ENCODE data around the gene HACD2. TPM values are rescaled to one million over a fixed set of nuclear protein-coding genes. Genes with fewer than 3 reads are reported as not detected.

Gene HACD2
- total RNA-seq, 1 donor from 2014 or later, result 20.3 TPM

DNA sequence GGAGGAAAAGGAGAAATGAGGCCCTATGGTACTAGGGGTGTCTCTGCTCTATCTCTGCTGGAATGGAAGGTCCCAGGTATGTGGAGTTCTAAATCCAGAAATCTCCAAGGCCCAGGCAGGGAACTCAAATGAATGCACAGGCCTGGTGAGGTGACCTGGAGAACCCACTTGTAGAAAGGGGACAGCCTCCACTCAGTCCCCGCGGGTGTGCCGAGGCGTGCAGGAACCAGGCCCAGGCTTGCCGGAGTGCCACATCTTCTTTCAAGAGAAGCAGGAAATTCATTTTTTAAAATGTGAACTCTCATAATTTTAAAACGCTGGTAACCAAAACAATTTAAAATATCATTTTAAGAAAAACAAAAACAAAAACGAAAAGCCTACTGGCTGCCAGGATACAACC is 103.8 kb downstream of the HACD2 start:
- no peak for ATAC-seq

DNA sequence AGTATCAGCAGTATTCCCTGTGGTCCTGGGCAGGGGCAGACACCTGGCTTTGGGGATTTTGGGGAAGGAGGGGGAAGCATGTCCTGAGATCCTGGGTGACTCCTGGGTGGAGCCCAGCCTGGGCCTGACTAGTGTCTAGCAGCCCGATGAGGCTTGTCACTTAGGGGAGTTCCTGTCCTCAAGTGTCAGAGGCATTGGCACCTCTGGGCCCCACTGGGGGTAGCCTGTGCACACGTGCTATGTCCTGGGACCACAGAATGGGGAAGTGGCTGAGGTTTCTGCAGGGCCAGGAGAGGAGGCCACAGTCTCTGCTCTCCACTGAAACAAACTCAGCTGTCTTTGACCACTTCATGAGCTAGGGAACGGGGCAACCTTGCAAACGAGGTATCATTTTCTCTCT is 104.4 kb downstream of the HACD2 start:
- no peak for ATAC-seq

DNA sequence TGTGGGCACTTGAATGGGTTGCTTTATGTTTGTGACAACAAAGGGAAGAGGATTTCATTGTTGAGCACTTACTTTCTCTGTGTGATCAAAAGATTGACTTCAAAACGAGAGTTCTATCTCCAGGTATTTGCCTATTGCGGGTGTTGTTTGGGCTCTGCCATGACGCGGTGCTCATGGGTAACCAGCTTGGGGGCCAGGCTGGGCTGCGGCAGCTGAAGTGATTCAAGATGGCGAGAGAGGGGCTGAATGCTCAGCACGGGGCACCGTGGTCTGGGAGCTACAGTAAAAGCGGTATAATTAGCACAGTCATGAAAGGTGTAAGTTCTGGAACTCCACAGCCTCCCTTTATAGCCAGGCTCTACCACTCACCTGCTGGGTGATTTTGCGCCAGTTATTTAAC is 105.0 kb downstream of the HACD2 start:
- ATAC-seq, result no peak

DNA sequence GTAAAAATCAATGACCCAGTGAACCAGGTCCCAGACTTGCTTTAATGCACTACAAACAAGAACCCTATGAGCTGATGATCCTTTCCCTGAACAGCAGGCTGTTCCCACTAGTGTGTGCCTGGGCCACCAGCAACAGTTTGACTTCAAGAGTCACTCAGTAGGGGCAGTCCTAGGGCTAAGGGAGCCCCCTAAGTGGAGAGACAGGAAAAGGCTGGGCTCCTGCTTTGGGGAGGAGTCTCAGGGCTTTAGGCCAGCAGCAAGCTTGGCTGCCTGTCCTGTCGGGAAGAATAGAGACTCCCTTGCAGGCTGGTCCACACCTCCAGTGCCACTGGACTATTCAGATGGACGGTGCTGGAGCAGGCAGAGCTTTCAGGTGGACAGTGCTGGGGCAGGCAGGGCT is 106.5 kb downstream of the HACD2 start:
- no peak for ATAC-seq

DNA sequence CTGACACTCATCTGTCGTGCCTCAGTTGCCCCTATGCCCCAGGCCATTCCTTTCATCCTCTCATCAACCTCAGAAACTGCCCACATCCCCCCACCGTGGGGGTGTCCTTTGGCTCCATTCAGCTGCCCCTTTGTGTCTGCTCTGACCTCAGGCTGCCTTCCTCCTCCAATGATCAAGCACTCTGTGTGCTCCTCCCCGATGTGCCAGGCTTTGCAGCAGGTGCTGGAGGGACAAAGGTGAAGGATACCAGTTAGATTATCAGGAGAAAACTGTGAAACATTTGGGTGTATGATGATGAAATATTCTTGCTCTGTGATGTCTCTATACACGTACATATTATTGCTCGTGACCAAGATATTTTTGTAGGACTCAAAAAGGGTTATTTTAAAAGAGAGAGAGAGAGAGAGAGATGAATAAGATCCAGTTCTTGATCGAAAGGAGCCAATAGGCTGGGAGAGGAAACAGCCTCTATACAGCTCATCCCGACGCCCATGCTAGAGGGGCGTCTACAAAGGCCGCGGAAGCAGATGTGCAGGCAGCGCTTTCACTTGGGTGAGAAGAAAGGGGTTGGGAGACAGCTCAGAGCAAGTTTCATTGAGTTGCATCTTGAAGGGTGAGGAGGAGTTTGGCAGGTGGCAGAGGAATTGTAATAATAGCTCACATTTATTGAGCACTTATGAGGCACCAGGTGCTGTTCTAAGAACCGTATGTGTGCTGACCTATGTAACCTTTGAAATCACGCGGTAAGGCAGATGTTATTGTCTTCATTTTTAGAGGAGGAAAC is 107.7 kb downstream of the HACD2 start:
- no peak for ATAC-seq

DNA sequence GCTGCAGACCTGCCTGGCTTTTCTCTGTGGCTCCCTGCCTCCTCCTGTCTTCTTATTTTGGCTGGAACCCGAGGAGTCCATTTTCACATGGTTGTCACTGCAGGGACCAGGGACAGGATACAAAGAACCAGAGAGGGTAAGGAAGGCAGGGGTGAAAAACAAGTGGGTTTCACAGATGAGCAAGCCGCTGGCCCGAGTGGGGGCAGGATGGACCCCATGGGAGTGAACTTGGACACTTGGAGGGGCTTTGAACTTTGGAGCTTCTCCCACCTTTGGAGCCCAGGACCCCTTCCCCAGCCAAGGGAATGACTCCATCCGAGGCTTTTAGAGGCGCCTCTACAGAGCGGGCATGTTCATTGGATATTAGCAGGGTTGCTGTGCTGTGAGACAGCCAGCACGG is 109.1 kb downstream of the HACD2 start:
- no peak for ATAC-seq

DNA sequence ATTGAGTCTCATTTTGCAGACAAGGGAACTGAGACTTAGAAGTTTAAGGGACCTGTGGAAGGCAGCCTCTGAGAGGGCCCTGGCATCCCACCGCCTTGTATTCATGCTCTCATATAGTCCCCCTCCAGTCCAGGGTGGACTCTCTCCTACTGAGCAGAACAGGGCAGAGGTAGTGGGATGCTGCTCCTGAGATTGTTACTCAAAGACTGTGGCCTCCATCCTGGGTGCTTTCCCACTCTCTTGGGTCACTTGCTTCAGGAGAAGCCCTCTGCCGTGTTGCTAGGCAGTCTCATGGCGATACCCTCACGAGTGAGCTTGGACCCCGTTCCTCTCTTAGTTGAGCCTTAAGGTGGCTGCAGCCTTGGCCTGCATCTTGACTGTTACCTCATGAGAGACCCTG is 113.7 kb downstream of the HACD2 start:
- no peak for ATAC-seq

DNA sequence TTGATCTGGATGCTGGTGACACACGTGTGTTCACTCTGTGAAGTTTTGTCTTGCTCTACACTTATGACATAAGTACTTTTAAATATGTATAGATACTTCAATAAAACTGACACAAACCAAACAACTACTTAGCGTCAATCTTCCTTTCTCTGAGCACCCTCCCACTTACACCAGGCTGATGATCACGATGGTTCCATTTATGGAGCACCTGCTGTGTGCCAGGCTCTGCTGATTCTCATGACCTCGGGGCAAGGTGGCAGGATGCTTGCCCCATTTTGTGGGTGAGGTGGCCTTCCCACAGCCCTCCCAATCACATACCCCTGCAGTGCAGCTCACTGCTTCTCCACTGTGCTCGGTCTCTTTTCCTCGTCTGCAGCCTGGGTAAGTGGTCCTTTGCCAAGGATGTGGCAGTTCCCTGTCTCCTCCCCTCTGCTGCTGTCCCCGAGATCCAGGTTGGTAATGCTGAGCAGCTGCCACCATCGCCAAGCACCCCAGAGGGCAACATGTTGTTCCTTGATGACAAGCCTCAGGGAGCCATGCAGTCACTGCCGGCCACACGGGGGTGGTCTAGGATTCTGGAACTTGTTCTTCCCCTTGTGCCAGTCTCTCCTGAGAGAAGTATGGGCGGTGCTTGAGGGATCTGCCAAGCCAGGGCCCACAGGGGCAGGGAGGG is 115.4 kb downstream of the HACD2 start:
- ATAC-seq, result no peak

DNA sequence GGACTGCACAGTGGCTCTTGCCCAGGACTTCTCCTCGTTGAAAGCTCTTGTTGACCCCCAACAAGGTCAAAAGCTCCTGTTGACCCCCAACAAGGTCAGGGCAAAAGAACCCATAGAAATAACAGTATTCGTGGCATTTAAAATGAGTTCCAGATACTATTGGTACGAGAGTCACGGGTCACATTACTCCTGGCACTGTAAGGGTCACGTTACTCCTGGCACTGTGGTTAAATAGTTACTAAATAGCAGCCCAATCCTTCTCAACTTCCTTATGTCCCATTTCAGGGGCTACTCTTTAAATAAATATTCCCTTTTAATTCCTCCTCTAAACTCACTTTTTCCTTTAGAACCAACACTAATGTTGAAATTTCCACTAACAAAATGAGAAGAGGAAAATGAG is 117.8 kb downstream of the HACD2 start:
- no peak for ATAC-seq

DNA sequence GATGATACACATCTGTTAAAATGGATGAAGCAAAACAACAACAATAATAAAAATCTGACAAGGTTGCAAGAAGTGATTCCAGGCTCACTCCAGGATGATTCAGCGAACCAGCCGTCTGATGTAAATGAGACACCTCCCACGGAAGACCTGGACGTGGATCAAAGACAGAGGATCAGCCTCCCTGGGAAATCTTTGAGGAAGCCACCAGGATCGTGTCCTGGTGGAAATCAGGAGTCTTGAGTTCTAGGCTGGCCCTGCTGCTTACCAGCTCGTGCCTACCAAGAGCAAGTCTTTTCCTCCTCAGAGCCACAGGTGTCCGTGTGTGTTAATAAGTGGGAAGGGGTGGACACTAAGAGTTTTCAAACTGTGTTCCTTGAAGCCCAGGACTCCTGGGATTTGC is 120.6 kb downstream of the HACD2 start:
- ATAC-seq, result no peak

DNA sequence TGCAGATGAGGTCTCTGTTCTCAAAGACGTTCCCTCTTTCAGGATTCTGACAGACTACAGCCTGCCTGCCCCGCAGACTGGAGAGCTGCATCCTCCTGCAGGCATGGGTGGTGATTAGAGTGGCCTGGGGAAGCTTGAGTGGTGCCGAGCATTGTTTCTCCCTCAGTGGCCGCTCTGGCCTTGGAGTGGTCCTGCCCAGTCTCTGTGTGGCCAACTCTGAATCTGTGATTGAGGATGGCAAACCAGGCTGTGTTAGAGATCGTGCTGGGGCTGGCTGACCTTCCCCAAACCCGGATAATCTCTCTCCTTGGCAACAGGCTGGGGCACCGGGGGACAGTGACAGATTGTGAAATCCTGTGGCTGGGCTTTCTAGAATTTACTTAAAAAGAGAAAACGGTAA is 125.0 kb downstream of the HACD2 start:
- ATAC-seq, result no peak

DNA sequence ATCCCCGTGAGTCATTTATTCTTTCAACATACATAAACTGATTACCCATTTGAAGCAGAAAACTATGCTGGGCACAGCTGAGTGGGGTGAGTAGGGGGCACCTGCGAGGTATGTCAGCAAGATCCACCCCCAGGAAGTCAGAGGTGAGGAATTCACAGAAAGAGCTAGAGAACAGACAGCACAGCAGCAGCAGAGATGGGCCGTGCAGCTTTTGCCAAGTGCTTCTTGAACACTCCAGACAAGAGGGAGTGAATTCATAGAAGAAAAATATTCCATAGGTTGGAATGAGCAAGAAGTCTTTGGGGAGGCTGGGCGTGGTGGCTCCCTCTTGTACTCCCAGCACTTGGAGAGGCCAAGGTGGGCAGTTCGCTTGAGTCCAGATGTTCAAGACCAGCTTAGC is 126.6 kb downstream of the HACD2 start:
- no peak for ATAC-seq

DNA sequence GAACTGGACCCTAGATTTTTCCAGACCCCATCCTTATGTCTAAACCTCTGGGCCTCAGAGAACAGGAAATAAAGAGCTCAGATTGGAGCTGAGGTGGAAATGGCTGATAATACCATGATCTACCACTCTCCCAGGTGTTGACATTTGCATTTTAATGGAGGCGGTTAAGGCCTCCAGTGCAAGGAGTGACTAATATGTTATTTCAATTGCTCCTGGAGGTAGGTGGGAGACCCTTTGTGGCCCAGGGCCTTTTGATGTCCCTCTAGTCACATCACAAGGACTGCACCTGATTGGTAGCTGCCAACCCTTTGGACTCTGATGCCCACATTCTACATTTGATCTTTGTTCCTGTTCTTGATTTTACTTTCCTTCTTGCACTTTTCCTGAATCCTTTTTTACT is 127.0 kb downstream of the HACD2 start:
- ATAC-seq, result no peak

DNA sequence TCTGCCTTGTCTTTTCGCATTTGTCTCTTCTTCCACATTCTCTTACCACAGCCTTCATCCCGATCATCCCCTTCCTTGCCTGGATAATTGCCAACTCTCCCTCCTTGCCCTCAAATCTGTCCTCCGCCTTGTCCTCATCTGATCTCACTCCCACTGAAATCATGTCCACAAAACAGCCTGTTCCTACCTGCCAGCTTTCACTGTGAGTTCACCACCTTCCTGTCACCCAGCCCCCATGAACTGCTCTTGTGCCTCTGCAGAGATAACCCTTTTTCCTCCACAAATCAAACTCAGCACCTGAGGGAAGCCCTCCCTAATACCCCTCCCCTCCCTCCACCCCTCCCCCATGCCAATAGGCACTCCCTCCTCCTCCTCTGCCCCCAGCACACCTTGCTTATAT is 131.2 kb downstream of the HACD2 start:
- ATAC-seq, result no peak

DNA sequence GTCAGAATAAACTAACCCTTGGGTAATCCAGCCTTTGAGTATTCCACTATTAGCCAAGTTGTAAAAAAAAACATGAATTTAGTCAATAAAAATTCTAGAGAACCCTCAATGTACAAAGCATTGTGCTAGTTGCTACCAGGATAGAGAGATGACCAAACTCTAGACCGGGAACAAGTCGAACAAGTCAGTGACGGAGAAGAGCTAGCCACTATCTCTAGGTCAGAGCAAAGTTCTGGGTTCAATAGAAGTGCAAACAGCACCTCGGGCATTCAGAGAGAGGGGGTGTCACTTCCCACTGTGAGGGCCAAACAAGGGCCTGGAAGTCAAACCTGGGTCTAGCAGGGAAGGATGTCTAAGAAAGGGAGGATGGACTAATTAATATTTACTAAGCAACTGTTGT is 133.7 kb downstream of the HACD2 start:
- ATAC-seq, result no peak

DNA sequence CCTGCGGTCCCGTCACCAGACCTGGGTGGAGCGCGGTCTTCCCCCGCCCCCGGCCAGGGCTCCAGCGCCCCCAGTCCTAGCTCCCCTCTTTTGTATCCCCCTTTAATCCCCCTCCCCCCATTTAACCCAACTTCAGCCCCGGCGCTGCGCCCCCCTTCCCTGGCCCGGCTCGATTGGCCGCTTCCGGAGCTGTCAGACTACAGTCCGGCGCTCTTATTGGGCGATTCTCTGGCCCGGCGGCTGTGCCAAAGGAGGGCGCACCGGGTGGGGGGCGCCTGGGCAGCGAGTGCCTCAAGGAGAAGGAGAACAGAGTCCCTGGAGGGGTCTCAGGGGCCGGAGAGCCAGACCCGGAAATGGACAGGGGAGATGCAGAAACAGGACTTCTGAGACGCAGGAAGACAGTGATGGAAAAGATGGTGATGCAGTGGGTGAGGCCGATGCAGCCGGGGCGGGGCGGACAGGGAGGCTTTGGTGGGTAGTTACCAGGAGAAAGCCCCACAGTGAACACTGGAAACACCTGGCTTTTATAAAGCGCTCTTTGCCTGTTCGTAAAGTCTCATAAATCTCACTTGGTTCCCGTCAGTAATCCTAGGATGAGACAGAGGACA is 134.8 kb downstream of the HACD2 start:
- no peak for ATAC-seq

DNA sequence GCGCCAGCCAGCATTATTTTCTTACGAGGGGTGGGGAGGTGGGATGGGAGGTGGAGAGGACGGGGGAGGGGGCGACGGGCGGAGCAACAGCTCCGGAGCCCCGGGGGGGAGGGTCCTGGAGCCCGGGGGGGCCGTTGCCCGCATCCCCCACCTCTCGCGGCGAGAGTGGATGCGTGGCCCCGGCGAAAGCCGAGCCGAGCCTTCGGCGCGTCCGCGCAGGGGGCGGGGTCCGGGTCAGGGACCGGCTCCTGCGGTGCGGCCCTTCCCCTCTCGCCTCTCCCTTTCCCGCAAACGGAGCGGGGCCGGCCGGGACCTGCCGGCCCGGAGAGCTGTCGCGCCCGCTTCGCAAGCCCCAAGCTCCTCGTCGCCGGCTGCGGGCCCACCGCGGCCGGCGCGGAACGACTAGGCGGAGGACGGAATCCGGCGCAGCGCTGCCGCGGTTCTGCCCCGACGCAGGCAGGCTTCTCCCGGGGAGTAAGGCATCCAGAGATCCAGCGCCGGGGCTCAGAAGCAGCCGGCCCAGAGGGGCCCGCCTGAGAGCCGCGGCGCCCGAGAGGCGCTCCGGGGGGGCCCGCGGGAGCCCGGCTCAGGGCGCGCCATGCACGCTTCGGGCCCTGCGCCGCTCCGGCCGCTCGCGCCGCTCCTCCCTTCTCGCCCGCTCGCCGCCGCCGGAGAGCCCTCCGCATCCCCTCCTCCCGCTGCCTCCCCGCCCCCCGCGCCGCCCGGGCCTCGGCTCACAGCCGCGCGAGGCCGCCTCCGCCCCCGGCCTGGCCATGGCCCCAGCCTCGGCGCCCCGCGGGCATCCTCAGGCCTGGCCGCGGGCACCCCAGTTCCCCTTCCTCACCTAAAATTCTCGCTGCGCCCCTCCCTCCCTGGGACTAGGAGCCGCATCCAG is 135.5 kb downstream of the HACD2 start:
- ATAC-seq, result peak; percentile 25

DNA sequence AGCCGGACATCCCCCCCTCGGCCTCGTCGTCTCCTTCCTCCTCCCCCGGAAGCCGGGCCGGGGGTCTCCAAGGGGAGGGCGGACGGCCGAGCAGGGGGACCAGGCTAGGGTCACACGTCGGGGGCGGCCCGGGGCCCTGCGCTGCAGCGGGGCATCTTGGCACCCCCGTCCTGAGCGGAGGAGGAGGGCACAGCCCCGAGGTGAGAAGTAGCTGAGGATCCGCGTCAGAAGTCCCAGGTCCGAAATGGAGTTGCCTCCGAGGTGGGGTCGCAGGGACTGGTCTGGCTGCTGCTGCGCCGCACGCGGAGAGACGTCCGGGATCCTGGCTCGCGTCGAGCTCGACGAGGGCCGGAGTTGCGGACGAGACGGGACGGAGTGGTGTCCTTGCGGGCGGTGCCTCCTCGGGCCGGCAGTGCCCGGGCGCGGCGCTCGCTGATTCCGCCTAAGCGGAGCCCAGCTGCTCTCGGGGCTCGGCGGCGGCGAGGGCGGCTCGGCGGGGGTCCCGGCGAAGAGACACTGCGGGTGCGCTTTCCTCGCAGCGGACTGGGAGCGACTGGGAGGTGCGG is 136.2 kb downstream of the HACD2 start, which contains the start of gene ADCY5:
Gene ADCY5 (minus strand): TSS at position 555 of the 566 bp plus-strand sequence. CDS start 545 bp downstream, at position 10.
- peak; percentile 41 for ATAC-seq

DNA sequence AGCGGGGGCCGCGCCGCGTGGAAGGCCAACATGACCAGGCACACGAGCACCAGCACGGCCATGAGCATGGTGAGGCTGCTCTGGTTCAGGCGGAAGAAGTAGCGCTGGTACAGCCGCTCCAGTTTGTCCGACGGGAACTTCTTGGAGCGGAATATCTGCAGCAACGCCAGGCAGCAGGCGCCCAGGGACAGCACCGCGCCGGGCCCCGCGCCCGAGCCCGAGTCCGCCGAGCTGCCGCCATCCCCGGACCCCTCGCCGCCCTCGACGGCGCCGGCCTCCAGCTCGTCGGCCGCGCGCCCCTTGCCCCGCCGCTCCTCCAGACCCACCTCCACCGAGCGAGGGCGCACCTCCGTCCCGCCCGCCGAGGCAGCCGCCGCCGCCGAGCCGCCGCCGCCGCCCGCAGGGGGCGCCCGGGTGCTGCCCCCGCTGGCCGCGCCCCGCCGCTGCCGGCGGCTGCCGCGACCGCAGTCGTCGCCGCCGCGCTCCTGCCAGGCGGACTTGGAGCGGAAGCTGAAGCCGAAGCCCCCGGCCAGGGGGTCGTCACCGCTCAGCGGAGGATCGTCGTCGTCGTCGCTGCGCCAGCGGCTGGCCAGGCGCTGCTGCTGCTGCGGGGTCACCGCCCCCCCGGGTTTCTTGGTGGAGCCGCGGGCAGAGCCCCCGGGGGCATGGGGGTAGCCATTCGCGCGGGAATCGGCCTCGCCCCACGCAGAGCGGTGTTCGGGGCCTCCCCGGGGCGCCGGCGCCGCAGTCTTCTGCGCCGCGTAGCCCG is 136.9 kb downstream of the HACD2 start:
- ATAC-seq, result peak; percentile 33

DNA sequence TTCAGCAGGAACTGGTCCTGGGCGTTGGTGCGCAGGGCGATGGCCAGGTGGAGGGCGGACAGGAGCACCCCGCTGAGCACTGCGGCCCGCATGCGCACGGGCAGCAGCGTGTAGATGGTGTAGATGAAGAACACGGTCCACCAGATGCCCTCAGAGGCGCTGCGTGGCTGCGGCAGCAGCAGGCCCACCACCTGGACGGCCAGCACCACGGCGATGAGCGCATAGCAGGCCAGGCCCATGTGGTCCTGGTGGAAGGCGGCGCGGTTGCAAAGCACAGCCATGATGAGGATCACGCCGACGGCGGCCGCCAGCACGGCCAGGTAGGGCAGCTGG is 137.5 kb downstream of the HACD2 start:
- ATAC-seq, result no peak

DNA sequence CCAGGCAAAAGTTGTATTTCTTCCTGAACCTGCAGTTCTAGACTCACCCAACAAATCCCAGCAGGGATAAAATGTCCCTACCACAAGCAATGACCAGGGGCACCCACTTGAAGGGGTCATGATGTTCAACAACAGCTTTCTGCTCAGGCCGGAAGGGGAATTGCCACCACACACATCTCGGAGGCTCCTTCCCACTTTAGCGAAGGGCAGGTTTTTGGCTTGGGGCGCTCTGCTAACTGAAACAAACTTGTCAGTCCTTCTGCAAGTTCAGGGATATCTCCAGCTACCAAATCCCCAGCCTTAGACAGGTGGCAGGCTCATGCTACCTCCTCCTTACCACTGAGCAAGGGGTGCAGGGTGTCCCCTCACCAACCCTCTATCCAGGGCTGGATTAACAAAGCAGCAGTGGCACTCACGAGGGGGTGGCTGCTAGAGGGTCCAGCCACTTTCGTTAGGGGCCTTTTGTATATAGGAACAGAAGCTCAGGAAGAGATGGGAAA is 138.2 kb downstream of the HACD2 start:
- ATAC-seq, result no peak

DNA sequence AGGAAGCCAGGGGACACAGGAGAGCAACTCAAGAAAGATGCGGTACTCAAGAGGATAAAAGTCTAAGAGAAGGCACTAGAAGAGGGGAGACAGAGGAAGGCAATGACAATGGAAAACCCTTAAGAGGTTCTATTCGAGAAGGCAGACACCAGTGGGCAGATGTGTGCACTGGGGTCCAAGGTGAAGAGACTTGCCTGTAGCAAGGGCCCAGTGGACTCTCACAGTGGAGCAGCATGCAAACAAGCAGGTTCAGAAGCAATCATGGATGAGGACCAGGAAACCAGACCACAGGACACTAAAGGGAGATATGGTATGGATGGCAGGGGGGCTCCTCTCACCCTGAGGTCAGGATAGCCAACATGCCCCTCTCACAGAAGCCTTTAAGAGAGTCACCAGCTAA is 138.6 kb downstream of the HACD2 start:
- ATAC-seq, result no peak
